Endodermal cell (in vitro differentiated cells): Measurements from ENCODE around the gene HAUS7. TPM values are rescaled to one million over a fixed set of nuclear protein-coding genes. Genes with fewer than 3 reads are reported as not detected.

Source experiments
- DNase-seq: peaks from one replicate; pipeline ENCODE4 v3.0.0-alpha.2; 2017
- H3K27ac ChIP-seq: 2 replicates; pipeline ENCODE4 v1.5.1; 2013; ENCODE audit warnings: mild to moderate bottlenecking, low read depth, low read length, moderate library complexity
- H3K27me3 ChIP-seq: 2 replicates; pipeline ENCODE4 v1.6.1; 2013; ENCODE audit warnings: mild to moderate bottlenecking, low read length, moderate library complexity; ENCODE audit not compliant: insufficient read depth, control insufficient read depth, poor library complexity, severe bottlenecking
- H3K36me3 ChIP-seq: 2 replicates; pipeline ENCODE4 v1.7.0; 2013; ENCODE audit warnings: mild to moderate bottlenecking, low read length, moderate library complexity; ENCODE audit not compliant: control insufficient read depth, insufficient read depth
- H3K4me1 ChIP-seq: one replicate; pipeline ENCODE4 v1.7.0; 2013; ENCODE audit warnings: low read length; ENCODE audit not compliant: control insufficient read depth, insufficient read depth
- H3K4me3 ChIP-seq: 2 replicates; pipeline ENCODE4 v1.5.1; 2013; ENCODE audit warnings: mild to moderate bottlenecking, low read length, moderate library complexity
- H3K9ac ChIP-seq: 2 replicates; pipeline ENCODE4 v1.6.1; 2013; ENCODE audit warnings: mild to moderate bottlenecking, low read length, moderate library complexity; ENCODE audit not compliant: poor library complexity, severe bottlenecking; ENCODE audit errors: extremely low read depth
- H3K9me3 ChIP-seq: 2 replicates; pipeline ENCODE4 v1.6.1; 2013; ENCODE audit warnings: mild to moderate bottlenecking, low read length, moderate library complexity; ENCODE audit not compliant: control insufficient read depth
- H3K27ac Mint-ChIP-seq: 2 replicates; pipeline ENCODE4 v1.8.0; 2020; ENCODE audit warnings: mixed read lengths
- H3K27me3 Mint-ChIP-seq: 2 replicates; pipeline ENCODE4 v1.8.0; 2021; ENCODE audit warnings: mild to moderate bottlenecking, mixed read lengths; ENCODE audit not compliant: insufficient read depth
- H3K36me3 Mint-ChIP-seq: 2 replicates; pipeline ENCODE4 v1.8.0; 2020; ENCODE audit warnings: low read depth, mixed read lengths
- H3K4me1 Mint-ChIP-seq: 2 replicates; pipeline ENCODE4 v1.8.0; 2020; ENCODE audit warnings: mixed read lengths
- H3K4me3 Mint-ChIP-seq: 2 replicates; pipeline ENCODE4 v1.8.0; 2020; ENCODE audit warnings: mild to moderate bottlenecking, moderate library complexity, mixed read lengths
- H3K9me3 Mint-ChIP-seq: 2 replicates; pipeline ENCODE4 v1.8.0; 2020; ENCODE audit warnings: mild to moderate bottlenecking, mixed read lengths
- CTCF ChIP-seq: fragments of 200-600 bp; sonication (generic); conservative IDR thresholded peaks from 2 replicates; pipeline ENCODE4 v1.5.0; 2021; ENCODE audit warnings: antibody characterized with exemption, mild to moderate bottlenecking
- WGBS, 2 experiments: methylation state at CpG; one replicate each; pipeline versions ENCODE4 v1.1.5 to v1.1.7; 2013; ENCODE audit warnings: missing lambda C conversion rate in 2 of 2, mixed read lengths in 1 of 2; ENCODE audit not compliant: insufficient coverage in 1 of 2, insufficient read length in 1 of 2; 5-methylcytosine and 5-hydroxymethylcytosine counted together
- total RNA-seq, 2 donors: library from RNA; stranded (reverse); fragmentation: NEBNext Ultra II Directional in 1 of 2; extraction: Animal tissue kit (Norgen Biotek cat#: 25700) in 1 of 2; gene quantifications; 2 replicates in 1 of 2; 3 replicates in 1 of 2; pipeline ENCODE4 v1.2.1, GENCODE V29; 2021

HAUS7 gene
- total RNA-seq, 2 donors from 2014 or later, result 28.7 to 30.9 TPM

GRCh38 chrX:153420851-153421599 is 49.4 kb downstream of the HAUS7 start:
- Mint-ChIP-seq H3K4me1 (no peaks in the 10 kb centered on the region), H3K27me3 (no peaks in the 10 kb centered on the region), H3K4me3 (no peak overlapping the region), H3K9me3 (peaks cover 68% of the 10 kb centered on the region), H3K36me3 (no peaks in the 10 kb centered on the region), H3K27ac (no peak overlapping the region)
- Histone ChIP-seq H3K4me3 (no peak overlapping the region), H3K9ac (no peak overlapping the region), H3K4me1 (no peaks in the 10 kb centered on the region), H3K27me3 (no peaks in the 10 kb centered on the region), H3K9me3 (no peaks in the 10 kb centered on the region), H3K36me3 (no peaks in the 10 kb centered on the region), H3K27ac (no peak overlapping the region)
- TF ChIP-seq CTCF, result no peak
- no peak for DNase-seq
- 97 to 98% methylated on average over 15 to 77 of the region's 91 CpGs for WGBS, 2 experiments

GRCh38 chrX:153417637-153418036 is 52.7 kb downstream of the HAUS7 start:
- no peak overlapping the region for H3K27ac Mint-ChIP-seq
- DNase-seq, result no peak
- Histone ChIP-seq H3K9me3 (no peaks in the 10 kb centered on the region), H3K4me3 (no peak overlapping the region), H3K9ac (no peak overlapping the region), H3K36me3 (no peaks in the 10 kb centered on the region), H3K4me1 (no peaks in the 10 kb centered on the region), H3K27ac (no peak overlapping the region), H3K27me3 (peaks cover under 1% of the 10 kb centered on the region)
- H3K36me3 Mint-ChIP-seq, result no peaks in the 10 kb centered on the region
- no peaks in the 10 kb centered on the region for H3K4me1 Mint-ChIP-seq
- peaks cover 68% of the 10 kb centered on the region for H3K9me3 Mint-ChIP-seq
- 95 to 97% methylated on average over 5 to 8 of the region's 8 CpGs for WGBS, 2 experiments
- TF ChIP-seq CTCF, result no peak
- peaks cover 3% of the 10 kb centered on the region for H3K27me3 Mint-ChIP-seq
- H3K4me3 Mint-ChIP-seq, result no peak overlapping the region

- Mint-ChIP-seq H3K9me3 (peaks cover 72% of the 10 kb centered on the region), H3K36me3 (no peaks in the 10 kb centered on the region), H3K4me3 (no peak overlapping the region), H3K27ac (no peak overlapping the region), H3K27me3 (peaks cover 10% of the 10 kb centered on the region), H3K4me1 (no peaks in the 10 kb centered on the region)
- Histone ChIP-seq H3K4me3 (no peak overlapping the region), H3K4me1 (no peaks in the 10 kb centered on the region), H3K9me3 (no peaks in the 10 kb centered on the region), H3K27me3 (peaks cover 8% of the 10 kb centered on the region), H3K36me3 (no peaks in the 10 kb centered on the region), H3K9ac (no peak overlapping the region), H3K27ac (no peak overlapping the region)
- DNase-seq, result no peak
- 60 to 74% methylated on average over 1 to 12 of the region's 12 CpGs for WGBS, 2 experiments
- TF ChIP-seq CTCF, result no peak
These were observed 53.5 kb downstream of the HAUS7 start for GRCh38 chrX:153416781-153417450.
